Measurements from ENCODE around the gene MAD2L2.

MAD2L2 gene

GRCh38 chr1:11682287-11682771 lies 1.4 kb upstream of the MAD2L2 start:
- no peak for DNase-seq (ENCODE audit: low read depth)

- DNase-seq (ENCODE audit: low read depth), result no peak
Measured at GRCh38 chr1:11680270-11681070, 478 bp downstream of the MAD2L2 start.

- no peak for DNase-seq (ENCODE audit: low read depth)
Measured at GRCh38 chr1:11678442-11678841, 2.5 kb downstream of the MAD2L2 start.

- DNase-seq (ENCODE audit: low read depth), result no peak
Measured at GRCh38 chr1:11676386-11677103, 4.4 kb downstream of the MAD2L2 start.

GRCh38 chr1:11675325-11675724 lies 5.6 kb downstream of the MAD2L2 start:
- DNase-seq (ENCODE audit: low read depth), result no peak

DNA sequence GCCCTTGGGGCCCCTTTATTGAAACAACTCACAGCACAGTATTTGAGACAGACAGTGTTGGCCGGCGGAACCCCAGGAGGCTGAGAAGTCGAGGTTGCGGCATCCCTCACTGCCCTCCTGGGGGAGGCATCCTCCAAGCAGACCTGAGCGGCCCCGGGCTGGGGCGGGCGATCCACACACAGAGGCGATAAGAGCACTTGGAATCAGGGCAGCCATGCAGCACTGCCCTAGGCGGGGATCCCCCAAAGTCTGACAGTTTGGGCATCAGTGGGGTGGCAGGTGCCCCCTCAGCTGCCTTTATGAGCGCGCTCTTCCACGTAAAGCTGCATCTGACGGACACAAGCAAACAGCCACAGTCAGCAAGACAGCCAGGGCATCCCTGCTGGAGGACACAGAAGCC lies 6.5 kb downstream of the MAD2L2 start:
- no peak for DNase-seq (ENCODE audit: low read depth)

GRCh38 chr1:11673089-11673769 lies 7.7 kb downstream of the MAD2L2 start:
- no peak for DNase-seq (ENCODE audit: low read depth)

GRCh38 chr1:11671544-11672286 lies 9.2 kb downstream of the MAD2L2 start:
- no peak for DNase-seq (ENCODE audit: low read depth)

DNA sequence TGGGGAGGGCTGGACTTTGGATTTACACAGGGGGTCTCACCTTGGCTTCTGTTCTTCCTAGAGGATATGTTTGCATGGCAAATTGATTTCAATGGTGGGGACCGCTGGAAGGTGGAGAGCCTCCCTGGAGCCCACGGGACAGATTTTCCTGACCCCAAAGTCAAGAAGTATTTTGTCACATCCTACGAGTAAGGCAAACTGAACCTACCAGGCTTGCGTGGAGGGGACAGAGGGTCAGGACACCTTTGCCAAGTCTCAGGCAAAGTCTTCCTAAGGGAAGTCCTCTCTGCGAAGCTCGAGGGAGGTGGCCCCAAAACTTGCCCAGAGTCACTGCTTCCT lies 9.8 kb downstream of the MAD2L2 start:
- no peak for DNase-seq (ENCODE audit: low read depth)

- no peak for DNase-seq (ENCODE audit: low read depth)
Measured at GRCh38 chr1:11670747-11671146, 10.2 kb downstream of the MAD2L2 start.

DNA sequence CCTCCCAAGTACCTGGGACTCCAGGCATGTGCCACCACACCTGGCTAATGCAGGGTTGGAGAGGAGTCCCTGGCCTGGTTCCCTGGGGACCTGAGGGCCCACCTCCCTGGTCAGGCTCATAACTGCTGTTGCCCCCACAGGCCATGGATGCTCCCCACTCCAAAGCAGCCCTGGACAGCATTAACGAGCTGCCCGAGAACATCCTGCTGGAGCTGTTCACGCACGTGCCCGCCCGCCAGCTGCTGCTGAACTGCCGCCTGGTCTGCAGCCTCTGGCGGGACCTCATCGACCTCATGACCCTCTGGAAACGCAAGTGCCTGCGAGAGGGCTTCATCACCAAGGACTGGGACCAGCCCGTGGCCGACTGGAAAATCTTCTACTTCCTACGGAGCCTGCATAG lies 12.4 kb downstream of the MAD2L2 start:
- no peak for DNase-seq (ENCODE audit: low read depth)

- peak; percentile 55 for DNase-seq (ENCODE audit: low read depth)
Measured at GRCh38 chr1:11664336-11665065, 16.4 kb downstream of the MAD2L2 start.

DNA sequence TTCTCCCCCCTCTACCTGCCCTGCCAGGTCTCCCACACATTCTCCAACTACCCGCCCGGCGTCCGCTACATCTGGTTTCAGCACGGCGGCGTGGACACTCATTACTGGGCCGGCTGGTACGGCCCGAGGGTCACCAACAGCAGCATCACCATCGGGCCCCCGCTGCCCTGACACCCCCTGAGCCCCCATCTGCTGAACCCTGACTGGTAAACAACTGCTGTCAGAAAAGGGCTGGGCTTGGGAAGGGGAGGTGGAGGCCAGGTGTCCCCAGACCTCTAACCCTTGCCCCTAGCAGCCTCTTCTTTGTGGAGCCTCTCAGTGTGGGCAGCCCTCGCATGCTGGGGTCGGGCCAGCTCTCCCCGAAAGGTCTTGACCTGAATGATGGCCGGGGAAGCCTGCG lies 19.8 kb downstream of the MAD2L2 start:
- no peak for DNase-seq (ENCODE audit: low read depth)

- DNase-seq (ENCODE audit: low read depth), result no peak
Measured at GRCh38 chr1:11659748-11660147, 21.2 kb downstream of the MAD2L2 start.

DNA sequence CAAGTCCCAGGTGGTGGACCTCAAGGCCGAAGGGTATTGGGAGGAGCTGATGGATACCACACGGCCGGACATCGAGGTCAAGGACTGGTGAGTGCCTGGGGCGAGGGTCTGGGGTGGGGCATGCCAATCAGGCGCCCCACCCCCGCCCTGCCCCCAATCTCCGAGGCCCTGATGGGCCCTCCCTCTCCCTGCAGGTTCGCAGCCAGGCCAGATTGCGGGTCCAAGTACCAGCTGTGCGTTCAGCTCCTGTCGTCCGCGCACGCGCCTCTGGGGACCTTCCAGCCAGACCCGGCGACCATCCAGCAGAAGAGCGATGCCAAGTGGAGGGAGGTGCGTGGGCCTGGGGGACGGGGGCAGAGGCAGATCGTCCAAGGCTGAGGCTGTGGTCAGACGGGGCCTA lies 22.4 kb downstream of the MAD2L2 start:
- no peak for DNase-seq (ENCODE audit: low read depth)

- no peak for DNase-seq (ENCODE audit: low read depth)
Measured at GRCh38 chr1:11657654-11658053, 23.3 kb downstream of the MAD2L2 start.

DNA sequence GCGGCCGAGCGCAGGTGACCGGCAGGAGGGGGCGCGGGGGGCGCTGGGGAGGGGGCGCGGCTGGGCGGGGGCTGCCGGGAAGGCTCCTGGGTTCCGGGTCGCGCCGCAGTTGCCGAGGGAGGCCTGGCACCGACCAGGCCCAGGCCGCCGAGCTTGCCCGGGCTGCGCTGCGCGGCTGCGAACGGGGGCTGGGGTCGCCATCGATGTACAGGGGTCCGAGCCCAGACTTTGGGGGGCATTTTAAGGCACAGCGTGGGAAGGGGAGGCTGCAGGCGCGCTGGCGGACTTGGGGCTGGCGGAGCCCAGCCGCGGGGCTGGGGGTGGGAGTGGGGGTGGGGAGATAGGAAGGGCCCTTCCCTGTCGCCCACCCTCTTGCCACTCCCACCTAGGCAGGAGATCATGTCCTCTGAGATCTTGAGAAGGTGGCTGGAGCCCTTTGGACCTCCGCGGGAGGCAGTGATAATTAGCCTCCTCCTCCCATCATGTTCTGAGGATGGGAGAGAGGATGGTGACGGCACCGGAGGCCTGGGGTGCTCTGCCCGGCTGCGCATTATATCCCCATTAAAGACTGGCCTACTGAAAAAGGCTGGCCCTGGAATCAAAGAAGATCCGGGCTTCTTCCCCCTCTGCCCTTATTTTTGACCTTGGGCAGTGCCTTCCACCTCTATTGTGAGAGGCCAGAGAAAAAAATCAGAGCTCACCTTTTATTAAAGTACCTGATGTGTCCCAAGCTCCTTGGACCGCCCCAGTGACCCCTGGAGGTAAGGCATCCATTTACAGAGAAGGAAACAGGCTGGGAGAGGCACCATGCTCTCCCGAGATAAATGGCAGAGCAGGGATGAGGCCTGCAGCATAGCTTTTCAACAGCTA lies 25.8 kb downstream of the MAD2L2 start:
- DNase-seq (ENCODE audit: low read depth), result no peak

DNA sequence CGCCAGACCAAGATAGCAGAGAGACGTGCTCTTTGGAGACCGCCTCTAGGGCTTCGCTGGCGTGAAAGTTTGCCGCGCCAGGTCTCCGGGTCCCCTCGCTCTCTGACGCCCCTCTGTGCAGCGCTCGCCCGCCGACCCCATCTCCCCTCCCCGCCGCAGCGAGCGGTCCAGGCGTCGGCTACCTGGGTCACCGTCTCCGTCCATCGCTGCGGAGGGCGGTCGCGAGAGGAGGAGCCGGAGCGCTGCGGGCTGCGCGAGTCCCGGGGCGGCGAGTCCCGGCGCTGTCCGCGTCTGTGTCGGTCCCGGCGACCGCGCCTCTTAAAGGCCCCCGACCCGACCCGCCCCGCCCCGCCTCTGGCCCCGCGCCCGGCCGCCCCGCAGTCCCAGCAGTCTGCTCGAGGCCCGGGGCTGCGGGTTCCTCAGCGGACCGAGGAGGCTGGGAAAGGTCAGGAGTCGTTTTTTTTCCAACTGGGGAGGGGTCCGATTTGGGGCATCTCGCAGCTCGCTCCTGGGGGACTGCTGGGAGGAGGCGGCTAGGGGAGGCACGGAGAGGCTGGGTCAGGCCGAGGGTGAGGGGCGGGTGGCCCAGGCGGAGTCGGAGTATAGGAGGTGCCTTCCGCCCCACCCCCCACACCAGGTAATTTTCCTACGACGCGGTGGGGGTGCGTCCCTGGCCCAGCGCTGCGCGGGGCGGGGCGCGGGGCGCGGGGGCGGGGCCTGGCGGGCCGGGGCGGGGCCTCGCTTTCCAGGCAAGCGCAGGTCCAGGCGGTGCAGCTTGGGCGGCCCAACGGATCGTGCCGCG lies 26.6 kb downstream of the MAD2L2 start, which contains the start of the genes FBXO2 and FBXO44:
TSS of gene FBXO2 (minus strand) at position 293 of the 802 bp plus-strand sequence. CDS start at position 204, 89 bp downstream.
TSS of gene FBXO44 (plus strand) at position 741 of the 802 bp plus-strand sequence. CDS start 959 bp downstream, outside the sequence.
- peak; percentile 31 for DNase-seq (ENCODE audit: low read depth)

DNA sequence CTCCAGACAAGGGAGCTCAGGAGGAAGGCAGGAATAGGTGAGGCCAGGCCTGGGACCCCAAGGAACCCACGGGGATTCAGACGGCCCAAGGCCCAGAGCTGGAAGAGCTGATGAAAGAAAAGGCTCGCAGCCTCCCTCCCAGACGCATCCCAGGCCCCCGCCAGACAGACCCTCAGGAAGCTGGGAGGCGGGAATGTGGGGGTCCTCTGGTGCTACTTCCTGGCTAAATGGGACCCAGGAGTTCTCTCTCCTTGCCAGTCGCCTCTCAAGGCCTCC lies 27.1 kb downstream of the MAD2L2 start:
- no peak for DNase-seq (ENCODE audit: low read depth)

Data from activated gamma-delta T cell treated with anti-CD3 and anti-CD28 coated beads, Interleukin-2, amount 50 U/mL, for 16 hours (primary cell).